Muscle layer of duodenum (tissue), 2 donors: ENCODE results near the gene KCNK5.

Experiments used
- H3K27ac ChIP-seq: one replicate; pipeline ENCODE4 v1.7.0; 2013; ENCODE audit warnings: mild to moderate bottlenecking, low read length
- H3K27me3 ChIP-seq: one replicate; pipeline ENCODE4 v1.7.0; 2013; ENCODE audit warnings: low read depth, mild to moderate bottlenecking, control low read depth, low read length
- H3K36me3 ChIP-seq, 2 donors: one replicate each; pipeline ENCODE4 v1.7.0; 2013; ENCODE audit warnings: low read length in 2 of 2, control low read depth in 1 of 2, mild to moderate bottlenecking in 1 of 2; ENCODE audit not compliant: insufficient read depth in 2 of 2, control insufficient read depth in 1 of 2
- H3K4me1 ChIP-seq, 2 donors: one replicate each; pipeline ENCODE4 v1.7.0; 2013; ENCODE audit warnings: low read length in 2 of 2, mild to moderate bottlenecking in 2 of 2, control low read depth in 1 of 2, moderate library complexity in 1 of 2; ENCODE audit not compliant: insufficient read depth in 2 of 2, control insufficient read depth in 1 of 2
- H3K4me3 ChIP-seq, 2 donors: one replicate each; pipeline ENCODE4 v1.7.0; 2013; ENCODE audit warnings: low read length in 2 of 2, low read depth in 1 of 2, mild to moderate bottlenecking in 1 of 2
- H3K9me3 ChIP-seq, 2 donors: one replicate each; pipeline ENCODE4 v1.7.0; 2013; ENCODE audit warnings: low read length in 2 of 2, control low read depth in 1 of 2, mild to moderate bottlenecking in 1 of 2; ENCODE audit not compliant: control insufficient read depth in 1 of 2
- donor health status: healthy.

The KCNK5 gene

DNA sequence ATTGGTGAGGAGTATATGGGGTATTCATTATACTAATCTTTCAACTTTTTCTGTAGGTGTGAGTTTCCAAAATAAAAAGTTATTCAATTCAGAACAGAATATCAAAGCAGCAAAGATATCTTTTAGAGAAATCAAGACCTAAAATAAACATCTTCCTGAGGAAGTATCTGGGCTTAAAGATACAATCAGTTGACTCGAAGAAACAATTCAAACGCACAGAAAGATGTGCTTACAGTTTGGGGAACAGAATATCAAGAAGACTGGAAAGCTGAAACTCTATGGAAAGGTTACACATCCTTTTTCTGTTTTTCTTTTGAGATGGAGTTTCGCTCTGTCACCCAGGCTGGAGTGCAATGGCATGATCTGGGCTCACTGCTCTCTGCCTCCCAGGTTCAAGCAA is 78.1 kb downstream of the KCNK5 start:
- no peaks in the 10 kb centered on the region for H3K9me3 ChIP-seq
- H3K4me1 ChIP-seq: no peaks in the 10 kb centered on the region
- H3K4me3 ChIP-seq: no peak overlapping the region
- no peak overlapping the region for H3K27ac ChIP-seq
- no peaks in the 10 kb centered on the region for H3K36me3 ChIP-seq
- no peaks in the 10 kb centered on the region for H3K27me3 ChIP-seq

DNA sequence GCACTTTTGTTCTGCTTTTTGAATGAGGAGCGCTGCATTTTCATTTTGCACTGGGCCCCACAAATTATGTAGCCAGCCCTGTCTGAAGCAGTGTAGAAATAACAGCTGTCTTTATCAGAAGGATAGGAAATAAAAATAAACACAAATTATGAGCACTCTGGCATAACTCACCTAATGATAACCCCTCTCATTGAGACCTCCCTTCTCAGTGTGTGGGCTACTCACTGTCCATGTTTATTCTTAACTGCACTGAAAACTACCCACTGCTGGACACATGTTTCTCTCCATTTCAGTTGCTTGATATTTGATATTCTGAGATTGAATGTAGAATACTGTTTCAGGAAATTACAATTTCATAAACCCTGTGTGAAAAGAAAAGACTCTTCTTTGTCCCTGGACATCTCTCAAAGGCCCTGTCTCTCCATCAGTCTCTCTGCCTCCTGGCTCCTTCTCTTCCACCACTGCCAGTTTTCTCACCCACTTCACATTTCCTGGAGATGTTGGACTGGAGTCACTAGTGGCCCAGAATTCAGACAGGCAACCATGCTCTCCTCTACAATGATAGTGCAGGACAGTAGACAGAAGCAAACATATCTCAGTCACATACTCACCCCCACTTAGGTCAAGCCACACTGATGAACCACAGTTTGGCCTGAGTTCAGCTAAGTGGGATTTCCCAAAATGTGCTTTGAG is 84.6 kb downstream of the KCNK5 start:
- no peak overlapping the region for H3K4me3 ChIP-seq
- H3K27me3 ChIP-seq: no peaks in the 10 kb centered on the region
- peaks cover 0 to 4% of the 10 kb centered on the region in 2 donors for H3K9me3 ChIP-seq
- no peak overlapping the region for H3K27ac ChIP-seq
- peaks cover 0 to 6% of the 10 kb centered on the region in 2 donors for H3K4me1 ChIP-seq
- no peaks in the 10 kb centered on the region for H3K36me3 ChIP-seq

- Histone ChIP-seq H3K36me3 (no peaks in the 10 kb centered on the region), H3K4me3 (no peak overlapping the region), H3K27me3 (no peaks in the 10 kb centered on the region), H3K27ac (no peak overlapping the region), H3K9me3 (peaks cover 3 to 9% of the 10 kb centered on the region in 2 donors), H3K4me1 (peaks cover 0 to 6% of the 10 kb centered on the region in 2 donors)
These were observed 85.9 kb downstream of the KCNK5 start for GRCh38 chr6:39143238-39143930.

DNA sequence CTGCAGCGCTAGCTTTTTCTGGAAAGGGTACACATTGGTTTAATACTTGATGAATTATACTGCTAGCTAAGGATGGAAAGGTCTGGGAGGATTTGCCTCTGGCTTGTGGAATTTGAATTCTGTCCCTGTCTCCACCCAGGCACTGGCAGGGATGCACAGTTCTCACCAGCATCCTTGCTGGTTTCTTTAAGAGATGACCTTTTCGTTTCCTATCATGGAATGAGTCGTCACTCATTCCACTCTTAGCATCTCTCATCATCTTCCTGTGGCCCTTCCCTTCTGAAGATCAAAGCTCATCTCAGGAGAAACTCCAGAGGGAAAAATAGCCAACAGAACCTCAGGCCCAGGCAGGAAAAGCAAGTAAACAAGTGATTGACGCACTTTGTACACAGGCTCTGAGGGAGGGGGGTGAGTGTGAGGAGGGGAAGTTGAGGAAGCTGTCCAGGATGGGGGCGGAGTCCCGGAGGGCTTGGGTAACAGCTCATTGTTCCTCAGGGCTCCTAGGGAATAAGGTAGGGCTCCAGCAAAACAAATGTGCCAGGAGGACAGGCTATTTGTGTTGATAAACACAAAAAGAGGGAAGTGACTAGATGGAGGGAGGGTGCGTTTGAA is 88.6 kb downstream of the KCNK5 start:
- Histone ChIP-seq H3K27me3 (no peaks in the 10 kb centered on the region), H3K4me3 (no peak overlapping the region), H3K27ac (no peak overlapping the region), H3K9me3 (peaks cover 3 to 14% of the 10 kb centered on the region in 2 donors), H3K4me1 (peaks cover 0 to 6% of the 10 kb centered on the region in 2 donors), H3K36me3 (no peaks in the 10 kb centered on the region)
